Pancreas (tissue), 10 donors: ENCODE measurements around the gene CRADD. TPM values are rescaled to one million over a fixed set of nuclear protein-coding genes. Genes with fewer than 3 reads are reported as not detected.

Experiments
- ATAC-seq, 4 donors: fragments of 200-7000 bp; cut with Tn5 transposase; one replicate each; pipeline versions ENCODE4 v1.8.0 to v1.9.1; 2020; ENCODE audit warnings: mild to moderate bottlenecking in 4 of 4, moderate library complexity in 4 of 4
- DNase-seq, 6 donors: peaks; one replicate each; pipeline ENCODE4 v3.0.0-alpha.2; 2020
- FAIRE-seq: peaks from 2 replicates; lab custom pipeline; 2012; peaks lifted over from hg19 to GRCh38; lab: Jason Lieb, UNC
- H3K27ac ChIP-seq, 4 donors: fragments of 200-600 bp; sonication (generic); 1 replicate in 3 of 4; 2 replicates in 1 of 4; pipeline versions ENCODE4 v1.5.0 to v1.8.0; 2020
- H3K27me3 ChIP-seq, 4 donors: fragments of 200-600 bp; one replicate each; pipeline ENCODE4 v1.8.0; 2021
- H3K36me3 ChIP-seq, 3 donors: fragments of 200-600 bp; sonication (generic) in 1 of 3; one replicate each; pipeline versions ENCODE4 v1.5.0 to v1.8.0; 2020 to 2021
- H3K4me1 ChIP-seq, 3 donors: fragments of 200-600 bp; one replicate each; pipeline ENCODE4 v1.8.0; 2021
- H3K4me3 ChIP-seq, 4 donors: fragments of 200-600 bp; sonication (generic) in 2 of 4; one replicate each; pipeline versions ENCODE4 v1.5.0 to v1.8.0; 2020 to 2021
- H3K9me3 ChIP-seq, 4 donors: fragments of 200-600 bp; one replicate each; pipeline ENCODE4 v1.8.0; 2021
- WGBS, 2 donors: extraction: QIAGEN DNeasy Blood & Tissue Kit; methylation state at CpG; one replicate each; pipeline ENCODE4 v1.1.7; 2013; 5-methylcytosine and 5-hydroxymethylcytosine counted together
- intact Hi-C, 3 donors: fragments of 100-400 bp; cut with DNase I; formaldehyde crosslinking; loops; one replicate each; pipeline versions ENCODE4 v1.11.1 to v1.14.2; 2022
- polyA plus RNA-seq, 2 donors: library from polyadenylated mRNA; stranded (reverse); fragments of 200-250 nt; gene quantifications; one replicate each; pipeline ENCODE4 v1.2.3, GENCODE V29; 2013
- total RNA-seq, 6 donors: library from RNA; stranded (reverse); fragmentation: NEBNext Ultra II Directional in 4 of 6; extraction: Animal tissue kit (Norgen Biotek cat#: 25700) in 4 of 6; gene quantifications; one replicate each; pipeline versions ENCODE4 v1.2.1 to v1.2.4, GENCODE V29; 2021 to 2023
- TF ChIP-seq, protein P1 (sequence below), 4 donors: fragments of 200-600 bp; sonication (generic) in 3 of 4; IDR thresholded peaks; one replicate each; pipeline versions ENCODE4 v1.5.0 to v1.8.0; 2021; ENCODE audit warnings: antibody characterized with exemption in 4 of 4
- donor health status: healthy with polysubstance abuse.
- donor health status: DM: no; HTN: no; CAD: no; lungs with moderate emphysema.
- donor health status: DM: no; HTN: no; CAD: no.
- donor health status: control.
- donor health status: control.
- donor health status: Bipolar disorder and iron deficiency.
- donor health status: DM: yes; HTN: yes; CAD: no.
- donor health status: DM: no; HTN: no; CAD: no.
- donor health status: DM: no; HTN: no; CAD: no.
- donor health status: DM: yes; HTN: yes; CAD: no.

The CRADD gene
- total and polyA plus RNA-seq, 8 donors: 5.3 to 12.3 (median 9.2) TPM

DNA sequence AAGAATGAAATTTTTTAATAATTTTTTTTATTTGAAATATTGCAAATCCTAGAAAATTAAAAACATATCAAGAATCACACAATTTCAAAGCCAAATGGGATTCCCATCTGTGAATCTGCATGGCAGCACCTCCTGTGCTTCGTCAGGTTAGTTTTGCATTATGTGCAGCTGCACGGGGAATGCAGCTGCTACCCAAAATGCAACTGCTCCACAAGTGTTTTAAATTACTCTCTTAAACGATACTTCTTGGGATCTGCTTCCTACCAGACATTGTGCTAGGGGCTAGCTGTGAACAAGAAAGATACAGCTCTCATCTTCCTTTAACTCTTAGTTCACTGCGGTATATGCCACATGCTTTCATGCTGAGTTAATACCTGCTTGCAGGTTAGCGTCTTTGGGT, 154.2 kb downstream of the CRADD start:
- ATAC-seq: no peak
- TF ChIP-seq, protein P1, sequence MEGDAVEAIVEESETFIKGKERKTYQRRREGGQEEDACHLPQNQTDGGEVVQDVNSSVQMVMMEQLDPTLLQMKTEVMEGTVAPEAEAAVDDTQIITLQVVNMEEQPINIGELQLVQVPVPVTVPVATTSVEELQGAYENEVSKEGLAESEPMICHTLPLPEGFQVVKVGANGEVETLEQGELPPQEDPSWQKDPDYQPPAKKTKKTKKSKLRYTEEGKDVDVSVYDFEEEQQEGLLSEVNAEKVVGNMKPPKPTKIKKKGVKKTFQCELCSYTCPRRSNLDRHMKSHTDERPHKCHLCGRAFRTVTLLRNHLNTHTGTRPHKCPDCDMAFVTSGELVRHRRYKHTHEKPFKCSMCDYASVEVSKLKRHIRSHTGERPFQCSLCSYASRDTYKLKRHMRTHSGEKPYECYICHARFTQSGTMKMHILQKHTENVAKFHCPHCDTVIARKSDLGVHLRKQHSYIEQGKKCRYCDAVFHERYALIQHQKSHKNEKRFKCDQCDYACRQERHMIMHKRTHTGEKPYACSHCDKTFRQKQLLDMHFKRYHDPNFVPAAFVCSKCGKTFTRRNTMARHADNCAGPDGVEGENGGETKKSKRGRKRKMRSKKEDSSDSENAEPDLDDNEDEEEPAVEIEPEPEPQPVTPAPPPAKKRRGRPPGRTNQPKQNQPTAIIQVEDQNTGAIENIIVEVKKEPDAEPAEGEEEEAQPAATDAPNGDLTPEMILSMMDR (IDR thresholded peaks at IDR 0.05): no peak
- Histone ChIP-seq H3K27me3 (no peaks in the 10 kb centered on the region), H3K9me3 (no peaks in the 10 kb centered on the region), H3K27ac (no peak overlapping the region), H3K4me1 (no peaks in the 10 kb centered on the region), H3K36me3 (no peaks in the 10 kb centered on the region), H3K4me3 (no peak overlapping the region)
- FAIRE-seq: no peak
- DNase-seq: no peak
- 90 to 92% methylated on average over 5 of the region's 5 CpGs for WGBS, 2 donors
- intact Hi-C loops: no loop called here

DNA sequence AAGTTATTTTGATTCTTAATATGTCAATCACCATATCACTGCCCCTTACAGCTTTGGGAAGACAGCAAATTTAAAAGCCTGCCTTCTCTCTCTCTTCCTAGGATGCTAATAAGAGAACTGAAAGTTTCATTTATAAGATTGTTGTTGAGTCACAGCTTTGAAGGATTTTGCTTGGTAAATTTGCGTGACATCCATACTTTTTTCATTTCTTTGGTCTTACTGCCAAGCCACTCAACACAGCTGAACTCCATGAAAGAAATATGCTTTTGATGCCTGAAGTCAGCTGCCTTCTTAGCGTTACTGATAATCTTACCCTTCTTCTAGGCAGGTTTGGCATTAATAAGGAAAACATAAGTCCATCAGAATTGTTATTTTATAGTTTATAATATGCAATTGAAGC, 155.0 kb downstream of the CRADD start:
- FAIRE-seq: no peak
- no peaks in the 10 kb centered on the region for H3K4me1 ChIP-seq
- H3K4me3 ChIP-seq: no peak overlapping the region
- TF ChIP-seq, protein P1 (IDR thresholded peaks at IDR 0.05): no peak
- no peaks in the 10 kb centered on the region for H3K9me3 ChIP-seq
- DNase-seq: no peak
- H3K36me3 ChIP-seq: no peaks in the 10 kb centered on the region
- no peaks in the 10 kb centered on the region for H3K27me3 ChIP-seq
- intact Hi-C loops: no loop called here
- WGBS, 2 donors: 83 to 87% methylated on average over 2 of the region's 2 CpGs
- H3K27ac ChIP-seq: no peak overlapping the region
- ATAC-seq: no peak

DNA sequence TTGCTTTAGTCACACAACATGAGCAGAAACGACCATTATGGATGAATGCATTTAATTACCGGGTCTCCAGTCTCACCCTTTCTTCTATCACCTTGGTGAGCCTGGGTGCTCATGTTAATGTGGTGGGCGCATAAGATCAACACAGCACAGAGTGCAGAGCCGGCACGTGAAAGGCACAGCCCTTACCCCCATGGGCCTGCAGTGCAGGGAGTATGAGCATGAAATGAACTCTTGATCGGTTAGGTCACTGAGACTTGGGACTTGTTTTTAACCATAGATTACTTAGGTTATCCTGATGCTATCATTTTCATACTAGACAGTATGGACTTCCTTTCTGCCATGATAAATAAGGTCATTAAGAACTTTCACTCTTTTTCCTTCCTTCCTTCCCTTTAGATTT, 156.8 kb downstream of the CRADD start:
- no peak for FAIRE-seq

DNA sequence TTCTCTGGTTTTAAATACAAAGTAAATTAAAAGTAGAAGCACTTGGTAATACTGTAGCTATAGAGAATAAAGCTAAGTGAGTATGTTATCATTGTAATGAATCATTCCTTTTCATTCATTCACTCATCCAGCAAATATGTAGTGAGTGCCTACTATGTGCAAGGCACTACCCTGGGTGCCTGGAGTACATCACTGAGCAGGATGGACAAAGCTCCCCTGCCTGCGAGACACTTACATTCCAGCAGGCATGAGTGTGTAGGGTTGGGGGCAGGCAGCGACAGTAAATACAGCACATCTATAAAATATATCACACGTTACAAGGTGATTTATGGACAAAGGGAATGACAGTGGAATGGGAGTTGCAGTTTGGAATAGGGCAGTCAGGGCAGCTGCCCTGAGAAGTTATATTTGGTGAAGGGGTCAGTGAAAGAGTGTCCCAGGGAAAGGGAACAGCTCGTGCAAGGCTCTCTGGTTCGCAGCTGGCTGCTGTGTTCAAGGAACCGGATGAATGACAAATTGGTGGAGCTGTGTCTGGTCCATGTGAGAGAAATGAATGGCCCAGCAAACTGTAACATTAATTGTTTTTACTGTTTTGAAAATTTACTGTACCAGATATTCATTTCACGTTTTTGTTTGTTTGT, 159.6 kb downstream of the CRADD start:
- no peaks in the 10 kb centered on the region for H3K4me1 ChIP-seq
- no peak for FAIRE-seq
- intact Hi-C loops: no loop called here
- H3K4me3 ChIP-seq: no peak overlapping the region
- no peak for ATAC-seq
- 83 to 86% methylated on average over 7 of the region's 7 CpGs for WGBS, 2 donors
- no peak overlapping the region for H3K27ac ChIP-seq
- H3K36me3 ChIP-seq: no peaks in the 10 kb centered on the region
- TF ChIP-seq, protein P1 (IDR thresholded peaks at IDR 0.05): no peak
- no peak for DNase-seq
- H3K9me3 ChIP-seq: no peaks in the 10 kb centered on the region
- H3K27me3 ChIP-seq: no peaks in the 10 kb centered on the region

More for the DNA sequence above, 156.8 kb downstream of the CRADD start:
- no peaks in the 10 kb centered on the region for H3K4me1 ChIP-seq
- DNase-seq (no peak), ATAC-seq (no peak)
- intact Hi-C loops: no loop called here
- TF ChIP-seq, protein P1 (IDR thresholded peaks at IDR 0.05): no peak
- 86 to 88% methylated on average over 6 of the region's 6 CpGs for WGBS, 2 donors
- no peak overlapping the region for H3K27ac ChIP-seq
- no peak overlapping the region for H3K4me3 ChIP-seq
- H3K27me3 ChIP-seq: no peaks in the 10 kb centered on the region
- H3K36me3 ChIP-seq: no peaks in the 10 kb centered on the region
- no peaks in the 10 kb centered on the region for H3K9me3 ChIP-seq

DNA sequence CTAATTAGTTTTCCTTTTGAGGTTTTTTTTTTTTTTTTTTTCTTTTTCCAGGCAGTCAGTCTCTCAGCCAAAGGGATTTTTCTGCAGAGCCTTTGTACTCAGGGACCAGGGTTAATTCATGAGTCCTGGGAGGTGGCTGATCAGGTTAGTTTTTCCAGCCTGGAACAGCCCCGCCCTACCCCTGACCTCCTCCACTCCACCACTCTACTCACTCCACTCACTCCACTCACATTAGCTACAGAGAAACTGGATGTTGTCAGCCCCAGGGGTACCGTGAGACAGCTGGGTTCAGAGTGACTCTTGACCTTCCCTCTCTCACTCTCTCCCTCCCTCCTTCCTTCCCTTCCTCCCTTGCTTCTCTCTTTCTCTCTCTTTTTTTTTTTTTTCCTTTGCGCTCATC, 161.0 kb downstream of the CRADD start:
- Histone ChIP-seq H3K27ac (no peak overlapping the region), H3K9me3 (no peaks in the 10 kb centered on the region), H3K36me3 (no peaks in the 10 kb centered on the region), H3K27me3 (no peaks in the 10 kb centered on the region), H3K4me1 (no peaks in the 10 kb centered on the region), H3K4me3 (no peak overlapping the region)
- 91 to 92% methylated on average over 3 of the region's 3 CpGs for WGBS, 2 donors
- FAIRE-seq (no peak), ATAC-seq (no peak), DNase-seq (no peak)
- TF ChIP-seq, protein P1 (IDR thresholded peaks at IDR 0.05): no peak
- intact Hi-C loops: no loop called here
